COLO829 (cell line): ENCODE data around the gene ZNF454.

Experiments
- DNase-seq: peaks from one replicate; pipeline ENCODE4 v3.0.0; 2012; ENCODE audit warnings: low spot score

The ZNF454 gene

DNA sequence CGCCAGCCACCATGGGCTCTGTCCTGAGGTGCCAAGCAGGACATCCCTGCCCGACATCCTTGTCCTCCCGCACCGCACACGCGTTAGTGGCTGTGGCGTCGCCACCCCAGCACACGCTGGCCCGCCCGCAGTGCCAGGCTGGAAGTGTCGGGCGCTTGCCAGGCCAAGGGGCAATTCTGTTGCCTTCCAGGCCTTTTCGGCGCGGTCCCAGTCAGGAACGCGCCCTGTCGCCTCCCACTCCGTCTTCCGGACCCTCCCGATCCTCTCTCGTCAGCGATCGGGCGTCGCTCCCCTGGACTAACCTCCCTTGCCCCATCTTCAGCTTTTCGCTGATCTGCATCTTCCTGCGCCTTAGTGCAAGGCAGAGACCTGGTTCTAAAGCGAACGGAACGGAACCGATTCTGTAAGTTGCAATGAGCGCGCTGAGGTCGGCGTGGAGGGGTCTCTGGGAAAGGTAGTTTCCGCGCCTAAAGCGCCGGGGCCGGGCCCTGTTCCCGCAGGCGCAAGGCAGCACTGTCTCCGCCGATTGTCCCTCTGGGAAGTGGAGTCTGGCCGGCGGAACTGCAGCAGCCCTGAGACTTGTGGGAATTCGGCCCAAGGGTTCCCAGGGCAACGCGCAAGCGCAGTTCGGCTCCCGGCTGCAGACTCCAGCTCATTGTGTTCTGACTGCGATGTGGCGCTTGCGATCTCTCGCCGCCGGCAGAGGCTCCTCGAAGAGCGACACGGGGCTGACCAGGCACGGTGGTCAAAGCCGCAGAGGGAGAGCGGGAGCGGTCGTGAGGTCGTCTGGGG is at the start of gene ZNF454:
ZNF454 (plus strand) TSS at position 630 of the 792 bp plus-strand sequence. CDS start 1,594 bp downstream, outside the sequence.
- no peak for DNase-seq

- DNase-seq: no peak
Measured at GRCh38 chr5:178895615-178896571, 45.1 kb upstream of the ZNF454 start, which contains the start of gene ZFP2. TSS of gene ZFP2 (plus strand) at chr5:178895913. CDS start at chr5:178931314, 35,401 bp downstream.

DNA sequence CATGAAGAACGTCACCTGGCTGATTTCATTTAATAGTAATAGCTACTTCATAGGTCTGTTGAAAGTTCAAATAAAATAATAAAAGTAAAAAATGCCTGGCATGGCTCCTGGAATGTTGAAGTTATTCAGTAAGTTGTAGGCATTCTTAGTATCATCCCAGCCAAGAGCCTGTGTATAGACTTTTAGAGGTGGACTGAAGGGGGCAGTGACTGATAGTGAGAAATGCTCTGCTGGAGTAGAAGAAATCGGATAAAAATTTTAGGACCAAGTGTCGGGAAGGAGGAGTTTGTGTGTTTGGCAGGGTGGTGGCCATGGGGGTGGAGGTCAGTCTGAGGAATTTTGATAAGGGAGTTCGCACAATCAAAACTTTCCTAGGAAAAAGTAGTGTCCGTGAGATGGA is 41.7 kb upstream of the ZNF454 start:
- no peak for DNase-seq

DNA sequence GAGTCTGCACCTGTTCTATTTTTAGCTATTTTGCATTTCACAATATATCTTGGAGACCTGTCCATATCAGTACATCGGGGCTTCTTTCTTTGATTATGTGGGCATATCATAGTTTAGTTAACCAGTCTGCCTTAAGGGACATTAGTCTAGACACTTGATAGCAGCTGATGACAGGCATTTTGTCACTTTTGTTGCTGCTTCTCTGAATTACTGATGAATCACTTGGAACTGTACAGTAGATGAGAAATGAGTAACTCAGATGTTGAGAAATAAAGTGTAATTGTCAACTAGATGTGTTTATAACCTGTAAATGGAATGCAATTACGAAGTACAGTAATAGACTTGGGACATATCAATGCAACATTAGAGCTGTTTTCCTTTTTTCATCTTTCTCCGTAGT is 38.1 kb upstream of the ZNF454 start:
- no peak for DNase-seq

DNA sequence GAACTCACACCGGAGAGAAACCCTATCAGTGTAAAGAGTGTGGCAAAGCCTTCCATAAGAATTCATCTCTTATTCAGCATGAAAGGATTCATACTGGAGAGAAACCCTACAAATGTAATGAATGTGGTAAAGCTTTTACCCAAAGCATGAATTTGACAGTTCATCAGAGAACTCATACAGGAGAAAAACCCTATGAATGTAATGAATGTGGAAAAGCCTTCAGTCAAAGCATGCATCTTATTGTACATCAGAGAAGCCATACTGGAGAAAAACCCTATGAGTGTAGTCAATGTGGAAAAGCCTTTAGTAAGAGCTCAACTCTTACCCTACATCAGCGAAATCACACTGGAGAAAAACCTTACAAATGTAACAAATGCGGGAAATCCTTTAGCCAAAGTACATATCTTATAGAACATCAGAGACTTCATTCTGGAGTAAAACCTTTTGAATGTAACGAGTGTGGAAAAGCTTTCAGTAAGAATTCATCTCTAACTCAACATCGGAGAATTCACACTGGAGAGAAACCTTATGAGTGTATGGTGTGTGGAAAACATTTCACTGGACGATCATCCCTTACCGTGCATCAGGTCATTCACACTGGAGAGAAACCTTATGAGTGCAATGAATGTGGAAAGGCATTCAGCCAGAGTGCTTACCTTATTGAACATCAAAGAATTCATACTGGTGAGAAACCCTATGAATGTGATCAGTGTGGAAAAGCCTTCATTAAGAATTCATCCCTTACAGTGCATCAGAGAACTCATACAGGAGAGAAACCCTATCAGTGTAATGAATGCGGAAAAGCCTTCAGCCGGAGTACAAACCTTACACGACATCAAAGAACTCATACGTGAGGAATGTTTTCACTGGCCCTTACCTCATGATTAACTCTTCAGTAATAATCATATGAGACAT is 8.9 kb upstream of the ZNF454 start:
- no peak for DNase-seq

- DNase-seq: no peak
Measured at GRCh38 chr5:178941361-178941760, 363 bp downstream of the ZNF454 start.

DNA sequence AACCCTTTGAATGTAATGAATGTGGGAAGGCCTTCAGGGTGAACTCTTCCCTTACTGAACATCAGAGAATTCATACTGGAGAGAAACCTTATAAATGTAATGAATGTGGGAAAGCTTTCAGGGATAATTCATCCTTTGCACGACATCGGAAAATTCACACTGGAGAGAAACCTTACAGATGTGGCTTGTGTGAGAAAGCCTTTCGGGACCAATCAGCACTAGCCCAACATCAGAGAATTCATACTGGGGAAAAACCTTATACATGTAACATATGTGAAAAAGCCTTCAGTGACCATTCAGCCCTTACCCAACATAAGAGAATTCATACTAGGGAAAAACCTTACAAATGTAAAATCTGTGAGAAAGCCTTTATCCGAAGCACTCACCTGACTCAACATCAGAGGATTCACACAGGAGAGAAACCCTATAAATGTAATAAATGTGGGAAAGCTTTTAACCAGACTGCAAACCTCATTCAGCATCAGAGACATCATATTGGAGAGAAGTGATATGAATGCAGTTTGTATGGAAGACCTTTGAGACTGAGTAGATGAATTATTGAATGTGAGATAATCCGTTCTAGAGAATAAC is 24.6 kb downstream of the ZNF454 start:
- no peak for DNase-seq

DNA sequence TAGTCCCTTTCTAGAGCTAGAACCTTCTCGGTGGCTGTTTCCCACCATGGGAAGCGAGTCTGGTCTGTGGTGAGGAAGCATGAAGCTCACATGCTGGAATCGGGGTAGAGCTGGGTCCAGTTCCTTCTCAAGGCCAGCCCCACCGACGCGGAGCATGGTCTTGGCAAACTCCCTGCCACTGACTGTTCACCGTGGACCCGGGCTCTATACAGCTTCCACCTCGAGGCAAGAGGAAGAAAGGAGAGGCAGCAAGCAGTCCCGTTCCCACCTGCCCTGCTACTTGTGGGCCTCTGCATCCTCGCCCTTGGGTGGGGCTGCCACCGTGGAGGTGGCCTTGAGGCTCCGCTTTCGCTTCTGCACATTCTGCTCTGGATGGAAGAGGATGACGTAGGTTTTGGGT is 40.4 kb downstream of the ZNF454 start:
- DNase-seq: no peak

DNA sequence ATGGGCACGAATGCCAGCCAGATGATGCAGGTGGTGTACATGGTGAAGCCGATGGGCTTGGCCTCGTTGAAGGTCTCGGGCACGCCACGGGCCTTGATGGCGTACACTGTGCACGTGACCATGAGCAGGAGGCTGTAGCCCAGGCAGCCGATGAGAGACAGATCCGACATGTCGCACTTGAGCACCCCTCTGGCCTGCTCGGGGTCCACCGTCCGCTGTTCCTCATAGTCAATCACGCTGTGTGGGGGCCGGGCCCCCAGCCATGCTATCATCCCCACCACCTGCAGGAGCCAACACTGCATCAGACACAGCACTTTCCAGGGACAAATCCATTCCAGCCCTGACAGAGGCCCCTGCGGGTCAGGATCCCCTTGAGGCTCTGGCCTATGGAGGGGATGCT is 41.9 kb downstream of the ZNF454 start:
- DNase-seq: no peak

DNA sequence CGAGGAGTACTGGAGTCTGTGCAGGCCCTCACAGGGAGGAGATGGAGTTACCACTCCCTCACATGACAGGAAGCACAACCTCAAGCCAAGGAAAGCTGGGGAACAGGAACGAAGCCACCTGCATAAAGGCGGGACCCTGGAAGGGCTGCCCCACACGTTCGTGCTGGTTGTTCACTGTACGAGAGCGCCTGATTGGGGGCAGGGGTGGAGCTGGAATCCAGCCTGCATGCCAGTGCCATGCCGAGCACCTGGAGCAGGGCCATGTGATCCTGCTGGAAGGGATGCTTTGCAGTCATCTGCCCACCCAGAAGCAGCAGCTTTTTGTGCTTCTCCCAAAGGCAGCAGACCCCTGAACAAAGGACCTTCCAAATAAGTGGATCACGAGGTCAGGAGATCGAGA is 42.7 kb downstream of the ZNF454 start:
- no peak for DNase-seq

DNA sequence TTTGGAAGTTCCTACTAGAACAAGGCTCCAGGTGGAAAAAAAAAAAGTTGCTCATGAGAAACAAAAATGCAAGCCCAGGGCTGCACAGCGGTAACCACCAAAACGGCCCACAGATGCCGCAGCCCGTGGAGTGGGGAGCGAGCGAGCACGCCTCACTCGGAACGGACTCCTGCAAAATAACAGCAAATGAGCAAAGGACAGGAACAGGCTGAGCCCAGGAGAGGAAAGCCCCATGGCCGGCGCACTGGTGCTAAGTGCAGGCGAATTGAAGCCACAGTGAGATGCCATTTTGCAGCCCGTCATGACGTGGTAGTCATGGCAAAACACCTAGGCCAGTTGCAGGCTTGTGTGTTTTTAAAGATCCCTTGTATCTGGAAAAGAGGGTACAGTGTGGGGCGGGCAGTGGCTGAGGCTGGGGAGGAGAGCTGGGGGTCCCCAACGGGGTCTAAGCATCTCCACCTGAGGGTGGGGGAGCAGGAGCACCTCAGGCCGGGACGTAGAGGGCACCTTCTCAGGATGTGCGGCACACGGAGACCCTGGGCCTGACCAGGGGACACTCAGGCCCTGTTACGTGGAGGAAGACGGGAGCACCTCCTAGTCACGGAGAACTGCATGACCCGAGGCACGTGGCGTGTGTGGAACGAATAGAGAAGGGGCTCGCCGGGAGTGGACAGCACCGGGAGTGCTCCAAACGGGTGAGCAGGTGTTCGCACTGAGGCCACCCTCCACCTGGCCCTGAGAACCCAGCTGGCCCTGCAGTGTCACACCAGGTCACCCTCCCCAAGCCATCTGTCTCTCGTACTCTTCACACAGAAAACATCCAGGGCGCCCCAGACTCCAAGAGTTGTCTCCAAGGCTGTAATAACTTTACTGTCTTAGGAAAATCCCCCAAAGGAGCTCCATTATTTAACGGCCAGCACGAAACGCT is 43.4 kb downstream of the ZNF454 start:
- DNase-seq: no peak

DNA sequence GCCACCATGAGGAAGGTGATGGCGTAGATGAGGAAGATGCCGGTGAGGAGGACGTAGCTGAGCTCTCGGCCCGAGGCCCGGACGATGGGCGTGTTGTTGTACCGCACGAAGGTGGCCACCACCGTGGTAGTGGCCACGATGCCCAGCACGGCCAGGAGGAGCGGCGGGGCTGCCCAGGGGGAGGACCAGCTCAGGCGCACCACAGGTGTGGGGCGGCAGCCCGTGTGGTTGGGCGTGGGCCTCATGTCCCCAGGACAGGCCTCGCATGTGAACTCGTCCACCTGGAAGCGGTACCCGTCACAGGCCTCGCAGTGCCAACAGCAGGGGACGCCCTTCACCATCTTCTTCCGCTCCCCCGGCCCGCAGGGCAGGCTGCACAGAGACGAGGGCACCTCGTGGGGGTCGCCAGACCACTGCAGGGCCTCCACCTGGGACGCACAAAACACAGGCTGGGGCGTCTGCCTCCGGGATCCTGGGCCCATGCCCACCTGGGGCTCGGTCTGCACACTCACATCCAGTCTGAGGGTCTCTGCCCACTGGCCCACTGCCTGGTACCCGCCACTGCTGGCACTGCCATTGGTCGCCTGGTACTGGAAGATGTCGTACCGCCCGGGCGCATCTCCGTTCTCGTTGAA is 45.4 kb downstream of the ZNF454 start:
- no peak for DNase-seq

DNA sequence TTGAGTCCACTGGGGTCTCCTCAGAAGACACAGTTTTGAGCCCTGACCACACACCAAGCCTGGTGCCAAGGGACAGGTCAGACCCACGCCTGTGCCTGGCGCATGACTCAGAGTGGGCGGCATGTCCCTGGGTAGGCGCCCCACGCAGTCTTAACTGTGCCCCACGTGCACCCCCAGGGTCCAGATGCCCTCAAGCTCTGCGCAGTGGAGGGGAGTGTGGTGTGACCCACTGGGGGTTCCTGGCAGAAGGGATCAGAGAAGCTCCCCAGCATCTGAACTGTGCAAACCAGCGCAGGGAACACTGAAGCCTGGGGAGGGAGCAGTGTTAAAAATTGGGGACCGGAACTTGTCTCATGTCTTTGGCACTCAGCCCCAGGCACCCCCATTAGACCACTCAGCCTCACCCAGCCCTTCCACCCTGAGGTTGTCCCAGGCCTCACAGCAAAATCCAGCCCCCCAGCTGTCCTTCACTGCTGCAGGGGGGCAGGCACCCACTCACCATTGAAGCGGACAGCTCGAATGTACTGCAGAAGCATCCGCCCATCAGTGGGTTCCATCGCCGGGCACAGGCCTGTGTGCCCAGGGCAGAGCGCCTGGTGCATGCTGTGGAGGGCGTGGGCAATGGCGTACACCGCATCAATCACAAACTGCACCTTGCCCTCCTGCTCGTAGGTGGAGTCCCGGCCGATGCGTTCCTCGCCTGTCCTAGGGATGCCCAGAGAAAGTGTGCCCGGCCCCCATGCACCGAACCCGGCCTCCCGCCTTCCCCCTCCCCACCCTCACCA is 47.6 kb downstream of the ZNF454 start:
- no peak for DNase-seq

GRCh38 chr5:178989311-178989710 is 48.3 kb downstream of the ZNF454 start:
- no peak for DNase-seq

- no peak for DNase-seq
Measured at GRCh38 chr5:178990491-178990890, 49.5 kb downstream of the ZNF454 start.

DNA sequence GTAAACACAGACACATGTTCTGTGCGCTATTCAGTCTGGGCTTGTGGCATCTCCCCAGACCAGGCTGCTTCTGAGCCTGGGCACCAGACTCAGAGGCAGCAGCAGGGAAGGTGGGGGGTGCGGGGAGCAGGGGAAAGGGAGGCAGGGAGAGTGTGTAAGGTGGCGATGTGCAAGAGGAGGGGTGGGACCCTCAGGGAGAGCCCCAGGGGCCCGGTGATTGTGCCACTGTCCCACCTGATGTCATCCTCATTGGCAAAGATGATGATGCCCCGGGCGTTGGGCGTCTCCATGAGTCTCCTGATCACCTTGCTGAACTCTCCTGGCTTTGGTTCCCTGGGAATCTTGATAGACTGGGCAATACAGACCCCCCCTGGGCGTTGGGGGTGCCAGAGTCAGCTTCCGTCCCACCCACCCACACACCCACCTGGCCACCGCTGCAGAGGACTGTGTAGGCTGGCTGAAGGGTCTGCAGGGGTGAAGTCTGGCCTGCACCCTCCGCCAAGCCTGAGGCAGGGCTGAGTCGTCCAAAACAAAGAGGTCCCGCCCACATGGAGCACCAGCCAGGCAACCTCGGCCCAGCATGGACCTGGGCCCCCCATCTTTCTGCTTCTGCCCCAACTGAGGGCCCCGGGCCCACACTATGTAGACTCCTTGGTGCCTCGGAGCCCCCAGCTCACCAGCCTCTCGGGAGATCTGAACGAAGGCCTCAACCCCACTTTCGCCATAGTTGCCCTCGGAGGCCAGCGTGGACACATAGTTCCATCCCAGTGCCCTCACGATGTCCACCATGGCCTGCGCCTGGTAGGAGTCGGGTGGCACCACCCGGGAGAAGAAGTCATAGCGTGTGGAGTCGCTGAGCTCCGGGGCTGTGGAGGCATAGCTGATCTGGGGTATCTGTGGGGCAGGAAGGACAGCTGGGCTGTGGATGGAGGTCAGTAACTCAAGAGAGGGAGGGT is 50.5 kb downstream of the ZNF454 start:
- DNase-seq: no peak

DNA sequence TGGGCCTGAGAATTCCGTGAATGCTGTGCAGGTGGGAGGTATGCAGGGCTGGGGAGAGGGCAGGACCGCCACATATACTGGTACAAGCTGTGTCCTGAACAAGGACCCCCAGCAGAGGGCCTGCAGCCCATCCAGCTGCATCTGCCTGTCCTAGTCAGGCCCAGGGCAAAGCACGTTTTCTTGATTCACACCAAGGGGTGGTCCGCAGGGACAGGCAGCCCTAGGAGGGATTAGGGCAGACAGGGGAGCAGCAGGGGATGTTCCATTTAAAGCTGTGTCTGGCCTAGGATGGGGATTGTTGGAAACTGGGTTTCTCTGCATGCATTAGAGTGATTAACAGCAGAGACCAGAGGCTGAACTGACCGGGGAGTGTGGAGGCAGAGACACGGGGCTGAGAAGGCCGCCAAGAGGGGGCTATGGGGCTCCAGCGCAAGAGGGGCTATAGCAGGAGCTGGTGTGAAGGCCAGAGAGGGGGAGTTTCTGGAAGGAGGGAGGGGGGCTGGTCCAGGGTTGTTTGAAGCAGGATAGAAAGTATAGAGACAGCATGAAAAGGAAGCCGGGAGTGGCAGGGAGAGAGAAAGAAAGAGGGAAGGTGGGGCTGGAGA is 51.4 kb downstream of the ZNF454 start:
- no peak for DNase-seq
